ENCODE results near the gene TRABD2A.
"Not testable (repeated sequence)": the region's sequence is repeated elsewhere in the genome, so short reads cannot be mapped to it uniquely, and the experiment has no call there.

Gene TRABD2A

GRCh38 chr2:84879584-84880394 lies 1.1 kb downstream of the TRABD2A start:
- DNase-seq (ENCODE audit: low read depth) = no peak

GRCh38 chr2:84878896-84879583 lies 1.8 kb downstream of the TRABD2A start:
- no peak for DNase-seq (ENCODE audit: low read depth)

GRCh38 chr2:84878459-84878858 lies 2.4 kb downstream of the TRABD2A start:
- DNase-seq (ENCODE audit: low read depth) = no peak

- no peak for DNase-seq (ENCODE audit: low read depth)
These were observed 4.5 kb downstream of the TRABD2A start for GRCh38 chr2:84876369-84876768.

- not testable (repeated sequence) for DNase-seq (ENCODE audit: low read depth)
These were observed 5.3 kb downstream of the TRABD2A start for GRCh38 chr2:84875619-84876018.

GRCh38 chr2:84875213-84875560 lies 5.7 kb downstream of the TRABD2A start:
- DNase-seq (ENCODE audit: low read depth) = no peak

GRCh38 chr2:84874381-84875212 lies 6.3 kb downstream of the TRABD2A start:
- no peak for DNase-seq (ENCODE audit: low read depth)

GRCh38 chr2:84873350-84873749 lies 7.5 kb downstream of the TRABD2A start:
- no peak for DNase-seq (ENCODE audit: low read depth)

- DNase-seq (ENCODE audit: low read depth) = not testable (repeated sequence)
These were observed 8.2 kb downstream of the TRABD2A start for GRCh38 chr2:84872691-84873090.

- no peak for DNase-seq (ENCODE audit: low read depth)
These were observed 10.6 kb downstream of the TRABD2A start for GRCh38 chr2:84870306-84870705.

GRCh38 chr2:84868327-84868726 lies 12.6 kb downstream of the TRABD2A start:
- DNase-seq (ENCODE audit: low read depth) = not testable (repeated sequence)

- no peak for DNase-seq (ENCODE audit: low read depth)
These were observed 14.8 kb downstream of the TRABD2A start for GRCh38 chr2:84866122-84866521.

- DNase-seq (ENCODE audit: low read depth) = no peak
These were observed 15.6 kb downstream of the TRABD2A start for GRCh38 chr2:84865181-84865783.

- DNase-seq (ENCODE audit: low read depth) = no peak
These were observed 18.9 kb downstream of the TRABD2A start for GRCh38 chr2:84862006-84862405.

GRCh38 chr2:84861539-84861938 lies 19.3 kb downstream of the TRABD2A start:
- no peak for DNase-seq (ENCODE audit: low read depth)

- DNase-seq (ENCODE audit: low read depth) = no peak
These were observed 21.9 kb downstream of the TRABD2A start for GRCh38 chr2:84858937-84859336.

- no peak for DNase-seq (ENCODE audit: low read depth)
These were observed 22.8 kb downstream of the TRABD2A start for GRCh38 chr2:84858123-84858522.

GRCh38 chr2:84857566-84857965 lies 23.3 kb downstream of the TRABD2A start:
- no peak for DNase-seq (ENCODE audit: low read depth)

- DNase-seq (ENCODE audit: low read depth) = no peak
These were observed 24.1 kb downstream of the TRABD2A start for GRCh38 chr2:84856787-84857186.

- no peak for DNase-seq (ENCODE audit: low read depth)
These were observed 25.2 kb downstream of the TRABD2A start for GRCh38 chr2:84855731-84856130.

GRCh38 chr2:84854850-84855249 lies 26.0 kb downstream of the TRABD2A start:
- DNase-seq (ENCODE audit: low read depth) = no peak

GRCh38 chr2:84851876-84852275 lies 29.0 kb downstream of the TRABD2A start:
- no peak for DNase-seq (ENCODE audit: low read depth)
